GM12878 (cell line): ENCODE measurements around the gene TTI1. TPM values are rescaled to one million over a fixed set of nuclear protein-coding genes. Genes with fewer than 3 reads are reported as not detected.

Experiments used
- ATAC-seq: fragments of 200-7000 bp; cut with Tn5 transposase; 3 replicates; pipeline ENCODE4 v1.9.1; 2020; ENCODE audit warnings: mild to moderate bottlenecking, moderate library complexity
- BruUV-seq: library from RNA; stranded (reverse); fragments of 400-500 nt; replicated peaks from 2 replicates; lab custom pipeline; 2021; lab: Mats Ljungman, UMichigan
- CTCF ChIA-PET: fragments of 300-600 bp; sonication (Branson Sonifier 250); formaldehyde crosslinking; extraction: SDS; loops from one replicate; lab custom pipeline; 2021; ENCODE audit warnings: inconsistent platforms; lab: Yijun Ruan, JAX
- POLR2A ChIA-PET: fragments of 350-600 bp; formaldehyde crosslinking; extraction: SDS; loops from one replicate; lab custom pipeline; 2021; ENCODE audit warnings: inconsistent platforms; lab: Charles Lee
- RAD21 ChIA-PET: fragments of 300-600 bp; sonication (Branson Sonifier 250); formaldehyde crosslinking; loops from one replicate; lab custom pipeline; 2023; ENCODE audit warnings: antibody characterized with exemption; ENCODE audit not compliant: unreplicated experiment; lab: Charles Lee
- SMC1A ChIA-PET: fragments of 300-600 bp; sonication (Branson Sonifier 250); formaldehyde crosslinking; loops from one replicate; lab custom pipeline; 2023; ENCODE audit not compliant: unreplicated experiment, uncharacterized antibody; lab: Charles Lee
- DNase-seq: peaks from one replicate; pipeline ENCODE4 v3.0.0-alpha.2; 2011; ENCODE audit warnings: low read depth, low spot score
- FAIRE-seq: peaks from 3 replicates; lab custom pipeline; 2011; peaks lifted over from hg19 to GRCh38; lab: Jason Lieb, UNC
- H2AFZ ChIP-seq: 2 replicates; pipeline ENCODE4 v1.6.0; 2011; ENCODE audit warnings: low read depth, low read length, control low read depth; ENCODE audit not compliant: control insufficient read depth
- H3K27ac ChIP-seq: 2 replicates; pipeline ENCODE4 v1.5.1; 2011; ENCODE audit warnings: control low read depth; ENCODE audit not compliant: control insufficient read depth, insufficient read depth
- H3K27me3 ChIP-seq, 2 experiments: replicated peaks in 1 of 2; 2 replicates each; pipeline versions ENCODE4 v1.6.0 to v1.6.1; 2011; ENCODE audit warnings: low read length in 1 of 2; ENCODE audit not compliant: control insufficient read depth in 2 of 2, insufficient read depth in 2 of 2
- H3K36me3 ChIP-seq, 2 experiments: 2 replicates each; pipeline ENCODE4 v1.5.1; 2011; ENCODE audit warnings: low read length in 1 of 2; ENCODE audit not compliant: control insufficient read depth in 2 of 2, insufficient read depth in 2 of 2
- H3K4me1 ChIP-seq: 2 replicates; pipeline ENCODE4 v1.6.1; 2011; ENCODE audit warnings: mild to moderate bottlenecking, low read length, moderate library complexity, mixed read lengths; ENCODE audit not compliant: control insufficient read depth, insufficient read depth
- H3K4me2 ChIP-seq: 2 replicates; pipeline ENCODE4 v1.6.0; 2011; ENCODE audit warnings: control low read depth; ENCODE audit not compliant: control insufficient read depth, insufficient read depth
- H3K4me3 ChIP-seq: fragments of 200-600 bp; sonication (generic); 2 replicates; pipeline ENCODE4 v1.5.1; 2016
- H3K79me2 ChIP-seq: 2 replicates; pipeline ENCODE4 v1.6.0; 2011; ENCODE audit warnings: low read length; ENCODE audit not compliant: control insufficient read depth, insufficient read depth
- H3K9ac ChIP-seq: 2 replicates; pipeline ENCODE4 v1.8.0; 2011; ENCODE audit warnings: low read length, control low read depth, mixed read lengths; ENCODE audit not compliant: control insufficient read depth, insufficient read depth
- H3K9me3 ChIP-seq: replicated peaks from 3 replicates; pipeline ENCODE4 v1.5.1; 2011; ENCODE audit warnings: mild to moderate bottlenecking, low read length; ENCODE audit not compliant: control insufficient read depth, insufficient read depth
- H4K20me1 ChIP-seq: 2 replicates; pipeline ENCODE4 v1.6.0; 2011; ENCODE audit not compliant: control insufficient read depth, insufficient read depth
- BRCA1 ChIP-seq: IDR thresholded peaks from 2 replicates; pipeline ENCODE4 v1.6.1; 2011; ENCODE audit warnings: low read depth, low read length, improper control_type of control experiment
- CBX3 ChIP-seq: fragments of 200-600 bp; sonication (generic); IDR thresholded peaks from 2 replicates; pipeline ENCODE4 v1.6.1; 2016; ENCODE audit warnings: low read depth, borderline replicate concordance
- IKZF1 ChIP-seq: fragments of 450-650 bp; conservative IDR thresholded peaks from 2 replicates; pipeline ENCODE4 v1.6.1; 2017; ENCODE audit warnings: antibody characterized with exemption, mild to moderate bottlenecking
- POLR2AphosphoS2 ChIP-seq: IDR thresholded peaks from 2 replicates; pipeline ENCODE4 v1.6.1; 2011; ENCODE audit warnings: low read depth, mild to moderate bottlenecking, low read length, improper control_type of control experiment, moderate library complexity
- RAD51 ChIP-seq: fragments of 450-650 bp; IDR thresholded peaks from 2 replicates; pipeline ENCODE4 v1.6.1; 2016; ENCODE audit warnings: moderate library complexity, mild to moderate bottlenecking, inconsistent platforms
- ZNF274 ChIP-seq: IDR thresholded peaks from one replicate; pipeline ENCODE4 v1.8.0; 2011; ENCODE audit not compliant: insufficient read length, insufficient read depth
- WGBS: methylation state at CpG from one replicate; pipeline ENCODE4 v1.1.6; 2016; ENCODE audit warnings: low lambda C conversion rate; ENCODE audit not compliant: insufficient replicate concordance, insufficient coverage; ENCODE audit errors: missing lambda C conversion rate; 5-methylcytosine and 5-hydroxymethylcytosine counted together
- in situ Hi-C: fragments of 300-500 bp; cut with MboI; formaldehyde crosslinking; loops from 9 replicates; pipeline ENCODE4 v1.14.3; 2018; ENCODE audit warnings: mixed read lengths
- intact Hi-C: fragments of 100-400 bp; cut with micrococcal nuclease; formaldehyde crosslinking; loops from one replicate; pipeline ENCODE4 v1.14.2; 2022; ENCODE audit not compliant: unreplicated experiment
- polyA plus RNA-seq, 11 experiments: library from polyadenylated mRNA; depleted of rRNA in 4 of 11; unstranded in 6 of 11; stranded (reverse) in 5 of 11; fragments of >200 nt; fragmentation: Nextera tagmentation in 4 of 11; fragmentation: Illumina TruSeq in 1 of 11; extraction: Ambion mirVana in 4 of 11; extraction: Trizol in 1 of 11; gene quantifications; 1 replicate in 1 of 11; 2 replicates in 10 of 11; pipeline versions ENCODE4 v1.2.1 to v1.2.3, GENCODE V29; 2011 to 2016; ENCODE audit warnings: inconsistent platforms in 2 of 11, missing spikeins in 2 of 11, low read depth in 1 of 11
- total RNA-seq, 4 experiments: library from RNA; depleted of rRNA in 3 of 4; stranded (reverse); fragments of >200 nt in 3 of 4; fragmentation: Illumina TruSeq in 1 of 4; extraction: Trizol in 1 of 4; gene quantifications; 2 replicates each; pipeline versions ENCODE4 v1.2.1 to v1.2.3, GENCODE V29; 2013 to 2021
- TF ChIP-seq, protein P1 (sequence below): IDR thresholded peaks from 2 replicates; pipeline ENCODE4 v1.6.1; 2012; ENCODE audit warnings: mild to moderate bottlenecking, low read depth, low read length
- TF ChIP-seq, protein P2 (sequence below), 3 experiments: IDR thresholded peaks in 2 of 3; conservative IDR thresholded peaks in 1 of 3; 2 replicates each; pipeline ENCODE4 v1.5.1; 2011; ENCODE audit warnings: low read depth in 3 of 3, low read length in 3 of 3, mild to moderate bottlenecking in 3 of 3, control low read depth in 2 of 3, moderate library complexity in 2 of 3, inconsistent platforms in 1 of 3, mixed read lengths in 1 of 3; ENCODE audit not compliant: control insufficient read depth in 2 of 3, insufficient read depth in 1 of 3; ENCODE audit errors: extremely low read depth in 1 of 3
- TF ChIP-seq, protein P3 (sequence below): fragments of 450-650 bp; IDR thresholded peaks from 2 replicates; pipeline ENCODE4 v1.6.1; 2017; ENCODE audit warnings: mild to moderate bottlenecking, moderate library complexity
- TF ChIP-seq, protein P4 (sequence below): fragments of 450-650 bp; IDR thresholded peaks from 2 replicates; pipeline ENCODE4 v1.6.1; 2016; ENCODE audit warnings: mild to moderate bottlenecking

TTI1 gene
- total and polyA plus RNA-seq, 10 of the 15 experiments (the other 5 are each of a cell fraction or from before 2014, with no cell fraction given) = 5.3 to 44.6 (median 24.9) TPM

DNA sequence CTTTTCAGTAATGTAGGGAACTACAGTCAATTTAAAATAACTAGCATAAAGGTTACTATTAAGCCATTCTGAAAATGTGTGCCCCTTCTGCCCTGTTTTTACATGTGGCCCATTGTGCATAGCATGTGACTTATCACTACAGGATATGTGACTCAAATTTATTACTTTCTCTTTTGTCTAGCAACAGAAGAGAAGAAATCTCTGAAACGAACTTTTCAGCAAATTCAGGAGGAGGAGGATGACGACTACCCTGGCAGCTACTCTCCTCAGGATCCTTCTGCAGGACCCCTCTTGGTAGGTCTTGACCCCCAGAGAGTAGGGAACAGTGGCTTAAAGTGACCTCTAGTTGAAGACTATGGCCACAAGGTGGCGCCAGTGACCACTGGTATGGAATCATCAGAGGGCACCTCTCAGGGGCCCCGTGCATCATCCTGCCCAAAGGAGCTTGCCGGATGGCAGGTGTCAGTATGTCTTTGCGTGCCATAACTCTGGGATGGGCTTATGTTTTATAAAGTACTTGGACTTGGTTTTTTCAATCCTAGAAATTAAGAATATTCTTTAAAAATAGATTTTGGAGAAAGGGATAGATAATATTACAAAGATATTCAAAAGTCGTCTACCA, 24.2 kb upstream of the TTI1 start:
- Histone ChIP-seq H3K36me3 (peaks cover 12 to 48% of the 10 kb centered on the region in 2 experiments), H3K27ac (no peak overlapping the region), H2AFZ (no peak overlapping the region), H3K4me2 (no peak overlapping the region; the same call in 1 of the 2 replicates), H3K79me2 (peaks cover 14% of the 10 kb centered on the region), H3K4me1 (peaks cover 19% of the 10 kb centered on the region), H3K9me3 (peaks cover 2% of the 10 kb centered on the region; the same call in 1 of the 3 replicates), H3K4me3 (no peak overlapping the region), H4K20me1 (no peaks in the 10 kb centered on the region), H3K9ac (no peak overlapping the region), H3K27me3 (no peaks in the 10 kb centered on the region)
- in situ Hi-C loops = loop anchor here (5.0 to 25.0 kb wide), 3 partner anchors 105 to 357 kb away; partner anchors contain the start of gene TGM2
- ChIA-PET POLR2A (interaction anchor here (0.7 to 2.1 kb wide), 4 partner anchors 42 to 180 kb away, joined by 3 to 4 read pairs (median 3); no protein-coding TSS in a partner anchor), CTCF (interaction anchor here (0.6 to 19.0 kb wide), 32 partner anchors 8 to 493 kb away, joined by 3 to 404 read pairs (median 5); partner anchors contain the start of genes RPRD1B, TGM2 and TTI1), SMC1A (interaction anchor here (0.6 to 6.1 kb wide), 29 partner anchors 9 to 496 kb away, joined by 3 to 128 read pairs (median 4); no protein-coding TSS in a partner anchor), RAD21 (interaction anchor here (0.6 to 3.0 kb wide), 35 partner anchors 9 to 1212 kb away, joined by 3 to 55 read pairs (median 5); no protein-coding TSS in a partner anchor)
- WGBS = 15% methylated on average over 7 of the region's 7 CpGs
- ATAC-seq (peak; percentile 96), FAIRE-seq (peak; percentile 13), DNase-seq (no peak)
- no TSS peak for BruUV-seq
- intact Hi-C loops = loop anchor here (1.0 to 5.0 kb wide), 4 partner anchors 108 to 495 kb away; partner anchors contain the start of genes TGM2 and VSTM2L
- TF ChIP-seq ZNF274 = no peak
- TF ChIP-seq, protein P1, sequence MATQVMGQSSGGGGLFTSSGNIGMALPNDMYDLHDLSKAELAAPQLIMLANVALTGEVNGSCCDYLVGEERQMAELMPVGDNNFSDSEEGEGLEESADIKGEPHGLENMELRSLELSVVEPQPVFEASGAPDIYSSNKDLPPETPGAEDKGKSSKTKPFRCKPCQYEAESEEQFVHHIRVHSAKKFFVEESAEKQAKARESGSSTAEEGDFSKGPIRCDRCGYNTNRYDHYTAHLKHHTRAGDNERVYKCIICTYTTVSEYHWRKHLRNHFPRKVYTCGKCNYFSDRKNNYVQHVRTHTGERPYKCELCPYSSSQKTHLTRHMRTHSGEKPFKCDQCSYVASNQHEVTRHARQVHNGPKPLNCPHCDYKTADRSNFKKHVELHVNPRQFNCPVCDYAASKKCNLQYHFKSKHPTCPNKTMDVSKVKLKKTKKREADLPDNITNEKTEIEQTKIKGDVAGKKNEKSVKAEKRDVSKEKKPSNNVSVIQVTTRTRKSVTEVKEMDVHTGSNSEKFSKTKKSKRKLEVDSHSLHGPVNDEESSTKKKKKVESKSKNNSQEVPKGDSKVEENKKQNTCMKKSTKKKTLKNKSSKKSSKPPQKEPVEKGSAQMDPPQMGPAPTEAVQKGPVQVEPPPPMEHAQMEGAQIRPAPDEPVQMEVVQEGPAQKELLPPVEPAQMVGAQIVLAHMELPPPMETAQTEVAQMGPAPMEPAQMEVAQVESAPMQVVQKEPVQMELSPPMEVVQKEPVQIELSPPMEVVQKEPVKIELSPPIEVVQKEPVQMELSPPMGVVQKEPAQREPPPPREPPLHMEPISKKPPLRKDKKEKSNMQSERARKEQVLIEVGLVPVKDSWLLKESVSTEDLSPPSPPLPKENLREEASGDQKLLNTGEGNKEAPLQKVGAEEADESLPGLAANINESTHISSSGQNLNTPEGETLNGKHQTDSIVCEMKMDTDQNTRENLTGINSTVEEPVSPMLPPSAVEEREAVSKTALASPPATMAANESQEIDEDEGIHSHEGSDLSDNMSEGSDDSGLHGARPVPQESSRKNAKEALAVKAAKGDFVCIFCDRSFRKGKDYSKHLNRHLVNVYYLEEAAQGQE = no peak
- TF ChIP-seq CBX3 = no peak
- TF ChIP-seq, protein P2, sequence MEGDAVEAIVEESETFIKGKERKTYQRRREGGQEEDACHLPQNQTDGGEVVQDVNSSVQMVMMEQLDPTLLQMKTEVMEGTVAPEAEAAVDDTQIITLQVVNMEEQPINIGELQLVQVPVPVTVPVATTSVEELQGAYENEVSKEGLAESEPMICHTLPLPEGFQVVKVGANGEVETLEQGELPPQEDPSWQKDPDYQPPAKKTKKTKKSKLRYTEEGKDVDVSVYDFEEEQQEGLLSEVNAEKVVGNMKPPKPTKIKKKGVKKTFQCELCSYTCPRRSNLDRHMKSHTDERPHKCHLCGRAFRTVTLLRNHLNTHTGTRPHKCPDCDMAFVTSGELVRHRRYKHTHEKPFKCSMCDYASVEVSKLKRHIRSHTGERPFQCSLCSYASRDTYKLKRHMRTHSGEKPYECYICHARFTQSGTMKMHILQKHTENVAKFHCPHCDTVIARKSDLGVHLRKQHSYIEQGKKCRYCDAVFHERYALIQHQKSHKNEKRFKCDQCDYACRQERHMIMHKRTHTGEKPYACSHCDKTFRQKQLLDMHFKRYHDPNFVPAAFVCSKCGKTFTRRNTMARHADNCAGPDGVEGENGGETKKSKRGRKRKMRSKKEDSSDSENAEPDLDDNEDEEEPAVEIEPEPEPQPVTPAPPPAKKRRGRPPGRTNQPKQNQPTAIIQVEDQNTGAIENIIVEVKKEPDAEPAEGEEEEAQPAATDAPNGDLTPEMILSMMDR (IDR thresholded peaks at IDR 0.05 in 2 of 3, conservative IDR thresholded peaks at IDR 0.05 in 1 of 3; ENCODE audit: control insufficient read depth in 2 of 3, extremely low read depth in 1 of 3, insufficient read depth in 1 of 3, low read depth in 3 of 3, low read length in 3 of 3) = peak; percentile 79 to 87 (median 84)
- TF ChIP-seq, protein P3, sequence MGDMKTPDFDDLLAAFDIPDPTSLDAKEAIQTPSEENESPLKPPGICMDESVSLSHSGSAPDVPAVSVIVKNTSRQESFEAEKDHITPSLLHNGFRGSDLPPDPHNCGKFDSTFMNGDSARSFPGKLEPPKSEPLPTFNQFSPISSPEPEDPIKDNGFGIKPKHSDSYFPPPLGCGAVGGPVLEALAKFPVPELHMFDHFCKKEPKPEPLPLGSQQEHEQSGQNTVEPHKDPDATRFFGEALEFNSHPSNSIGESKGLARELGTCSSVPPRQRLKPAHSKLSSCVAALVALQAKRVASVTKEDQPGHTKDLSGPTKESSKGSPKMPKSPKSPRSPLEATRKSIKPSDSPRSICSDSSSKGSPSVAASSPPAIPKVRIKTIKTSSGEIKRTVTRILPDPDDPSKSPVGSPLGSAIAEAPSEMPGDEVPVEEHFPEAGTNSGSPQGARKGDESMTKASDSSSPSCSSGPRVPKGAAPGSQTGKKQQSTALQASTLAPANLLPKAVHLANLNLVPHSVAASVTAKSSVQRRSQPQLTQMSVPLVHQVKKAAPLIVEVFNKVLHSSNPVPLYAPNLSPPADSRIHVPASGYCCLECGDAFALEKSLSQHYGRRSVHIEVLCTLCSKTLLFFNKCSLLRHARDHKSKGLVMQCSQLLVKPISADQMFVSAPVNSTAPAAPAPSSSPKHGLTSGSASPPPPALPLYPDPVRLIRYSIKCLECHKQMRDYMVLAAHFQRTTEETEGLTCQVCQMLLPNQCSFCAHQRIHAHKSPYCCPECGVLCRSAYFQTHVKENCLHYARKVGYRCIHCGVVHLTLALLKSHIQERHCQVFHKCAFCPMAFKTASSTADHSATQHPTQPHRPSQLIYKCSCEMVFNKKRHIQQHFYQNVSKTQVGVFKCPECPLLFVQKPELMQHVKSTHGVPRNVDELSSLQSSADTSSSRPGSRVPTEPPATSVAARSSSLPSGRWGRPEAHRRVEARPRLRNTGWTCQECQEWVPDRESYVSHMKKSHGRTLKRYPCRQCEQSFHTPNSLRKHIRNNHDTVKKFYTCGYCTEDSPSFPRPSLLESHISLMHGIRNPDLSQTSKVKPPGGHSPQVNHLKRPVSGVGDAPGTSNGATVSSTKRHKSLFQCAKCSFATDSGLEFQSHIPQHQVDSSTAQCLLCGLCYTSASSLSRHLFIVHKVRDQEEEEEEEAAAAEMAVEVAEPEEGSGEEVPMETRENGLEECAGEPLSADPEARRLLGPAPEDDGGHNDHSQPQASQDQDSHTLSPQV = 0 out of 2 replicates have a peak, but pooled peaks have one; percentile 45
- peak; percentile 62 for TF ChIP-seq RAD51
- TF ChIP-seq, protein P4, sequence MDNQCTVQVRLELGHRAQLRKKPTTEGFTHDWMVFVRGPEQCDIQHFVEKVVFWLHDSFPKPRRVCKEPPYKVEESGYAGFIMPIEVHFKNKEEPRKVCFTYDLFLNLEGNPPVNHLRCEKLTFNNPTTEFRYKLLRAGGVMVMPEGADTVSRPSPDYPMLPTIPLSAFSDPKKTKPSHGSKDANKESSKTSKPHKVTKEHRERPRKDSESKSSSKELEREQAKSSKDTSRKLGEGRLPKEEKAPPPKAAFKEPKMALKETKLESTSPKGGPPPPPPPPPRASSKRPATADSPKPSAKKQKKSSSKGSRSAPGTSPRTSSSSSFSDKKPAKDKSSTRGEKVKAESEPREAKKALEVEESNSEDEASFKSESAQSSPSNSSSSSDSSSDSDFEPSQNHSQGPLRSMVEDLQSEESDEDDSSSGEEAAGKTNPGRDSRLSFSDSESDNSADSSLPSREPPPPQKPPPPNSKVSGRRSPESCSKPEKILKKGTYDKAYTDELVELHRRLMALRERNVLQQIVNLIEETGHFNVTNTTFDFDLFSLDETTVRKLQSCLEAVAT = 0 out of 2 replicates have a peak, but pooled peaks have one; percentile 11
- no peak for TF ChIP-seq BRCA1
- TF ChIP-seq POLR2AphosphoS2 = no peak
- TF ChIP-seq IKZF1 = no peak
